Esophagus mucosa (tissue), 1 donor: ENCODE results near the gene LRCH3. TPM values are rescaled to one million over a fixed set of nuclear protein-coding genes. Genes with fewer than 3 reads are reported as not detected.

ENCODE experiments used
- ATAC-seq: fragments of 200-7000 bp; cut with Tn5 transposase; one replicate; pipeline ENCODE4 v1.9.1; 2020
- total RNA-seq: library from RNA; stranded (reverse); gene quantifications from one replicate; pipeline ENCODE4 v1.2.4, GENCODE V29; 2023
- donor health status: DM: yes; HTN: yes; CAD: no.

LRCH3 gene
- total RNA-seq = 20.8 TPM

DNA sequence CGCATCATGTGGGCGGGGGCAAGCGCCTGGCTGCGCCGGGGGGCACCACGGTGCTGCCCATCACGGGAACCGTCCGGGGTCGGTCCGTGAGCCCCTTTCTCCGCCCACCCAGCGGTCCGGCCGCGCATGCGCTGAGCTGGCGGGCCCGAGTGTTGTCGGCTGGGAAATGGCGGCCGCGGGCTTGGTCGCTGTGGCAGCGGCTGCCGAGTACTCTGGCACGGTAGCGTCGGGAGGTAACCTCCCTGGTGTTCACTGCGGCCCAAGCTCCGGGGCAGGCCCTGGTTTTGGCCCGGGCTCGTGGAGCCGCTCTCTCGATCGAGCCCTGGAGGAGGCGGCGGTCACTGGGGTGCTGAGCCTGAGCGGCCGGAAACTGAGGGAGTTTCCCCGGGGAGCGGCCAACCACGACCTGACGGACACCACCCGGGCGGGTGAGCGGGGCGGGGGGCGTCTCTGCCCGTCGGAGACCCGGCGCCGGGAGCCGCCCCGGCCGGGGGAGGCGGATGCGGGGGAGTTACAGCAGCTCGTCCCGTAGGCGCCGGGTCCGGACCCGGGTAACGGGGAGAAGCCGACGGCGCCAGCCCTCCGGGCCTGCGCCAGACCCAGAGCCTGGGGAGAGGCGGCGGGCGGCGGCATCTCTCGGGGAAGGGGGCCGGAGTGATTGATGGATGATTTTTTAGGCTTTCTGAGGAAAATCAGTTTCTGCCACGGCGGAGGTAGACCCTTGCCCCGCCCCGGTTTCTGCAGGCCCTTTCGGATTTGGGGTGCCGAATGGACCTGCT lies at the start of gene LRCH3:
Gene LRCH3, plus strand, starts transcription at position 142 of the 779 bp plus-strand sequence. Its CDS starts 25 bp downstream, at position 167.
- peak; percentile 73 for ATAC-seq

DNA sequence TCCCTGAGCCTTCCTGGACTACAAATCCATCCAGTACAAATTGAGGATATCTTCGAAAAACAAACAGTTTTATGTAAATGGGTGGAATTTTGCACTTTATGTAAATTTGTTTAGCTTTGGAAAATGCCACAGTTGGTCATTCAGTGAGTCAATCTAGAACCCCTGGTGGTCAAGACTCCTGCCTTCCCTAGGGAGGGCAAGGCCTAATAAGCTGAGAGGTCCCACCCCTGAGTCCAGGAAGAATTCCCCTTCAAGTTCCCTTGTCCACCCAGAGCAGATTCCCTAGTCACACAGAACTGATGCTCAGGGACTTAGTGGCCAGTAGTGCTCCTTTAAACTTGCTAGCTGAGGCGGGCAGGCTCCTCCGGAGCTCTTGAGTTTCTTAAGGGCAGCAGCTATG lies 48.3 kb upstream of the LRCH3 start:
- ATAC-seq = no peak

DNA sequence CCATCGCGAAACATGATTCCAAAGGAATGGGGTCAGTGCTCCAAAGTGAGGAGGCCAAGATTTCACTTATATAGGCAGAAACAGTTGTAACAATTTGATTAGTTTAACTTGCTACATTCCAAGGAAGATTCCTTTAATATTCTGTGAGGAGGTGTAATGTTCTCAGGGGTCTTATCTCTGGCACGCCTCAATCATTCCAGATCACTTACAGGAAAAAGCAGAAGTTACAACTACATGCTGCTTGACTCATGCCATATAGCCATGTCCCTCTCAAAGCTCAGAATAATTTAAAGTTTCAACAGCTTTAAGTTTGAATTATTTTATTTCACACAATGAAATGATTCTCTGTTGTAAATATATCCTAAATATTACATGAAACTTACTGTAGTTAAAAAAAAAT lies 44.8 kb upstream of the LRCH3 start:
- no peak for ATAC-seq

DNA sequence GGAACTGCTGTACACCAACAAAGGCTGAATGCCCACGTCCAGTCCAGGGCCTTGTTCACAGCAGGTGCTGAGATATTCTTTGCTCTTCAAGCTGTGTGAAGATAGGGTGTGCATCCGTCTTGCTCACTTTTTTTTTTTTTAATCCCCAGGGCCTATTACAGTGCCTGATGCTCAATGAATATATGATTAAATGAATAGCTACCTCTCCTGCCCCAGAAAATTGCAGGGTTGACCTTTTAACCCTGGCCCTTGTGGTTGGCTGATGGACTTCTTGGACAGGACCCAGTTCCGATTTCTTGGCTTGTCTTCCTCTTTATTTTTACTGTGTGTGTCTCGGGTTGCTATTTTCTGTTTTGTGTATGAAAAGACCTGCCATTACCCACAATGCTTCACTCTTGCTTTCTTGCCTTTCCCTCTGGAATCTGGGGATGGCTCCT lies 44.2 kb upstream of the LRCH3 start:
- no peak for ATAC-seq

DNA sequence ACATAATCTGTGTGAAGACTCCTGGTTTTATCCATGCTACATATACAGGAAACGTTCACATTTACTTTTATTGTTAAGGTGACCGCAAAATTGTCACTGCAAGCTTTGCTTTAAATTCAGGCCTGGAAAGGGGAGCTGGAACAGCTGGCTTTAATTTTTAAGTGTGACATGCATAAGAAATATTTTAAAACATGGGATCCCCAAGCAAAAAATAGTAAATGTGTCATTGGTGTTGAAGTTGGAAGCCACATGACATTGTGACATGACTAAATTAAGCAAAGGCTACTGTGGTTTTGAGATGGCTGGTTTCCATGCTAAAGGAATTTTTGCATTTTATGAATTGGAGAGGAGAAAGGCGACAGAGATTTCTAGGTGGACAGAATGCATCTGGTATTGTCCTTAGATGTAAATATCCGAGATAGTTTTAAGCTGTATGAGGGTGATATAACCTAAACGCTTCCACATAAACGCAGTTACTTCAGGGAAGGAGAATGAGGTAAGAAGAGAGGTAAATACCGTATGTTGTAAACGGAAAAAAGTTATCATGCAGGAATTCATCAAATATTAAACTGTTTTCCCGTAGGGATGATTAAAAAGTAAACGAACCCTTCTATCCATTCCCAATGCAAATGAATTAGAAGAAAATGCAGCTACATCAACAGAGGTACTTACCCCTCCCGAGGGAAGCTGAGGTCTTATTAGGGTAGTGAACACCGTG lies 42.3 kb upstream of the LRCH3 start:
- ATAC-seq = no peak

DNA sequence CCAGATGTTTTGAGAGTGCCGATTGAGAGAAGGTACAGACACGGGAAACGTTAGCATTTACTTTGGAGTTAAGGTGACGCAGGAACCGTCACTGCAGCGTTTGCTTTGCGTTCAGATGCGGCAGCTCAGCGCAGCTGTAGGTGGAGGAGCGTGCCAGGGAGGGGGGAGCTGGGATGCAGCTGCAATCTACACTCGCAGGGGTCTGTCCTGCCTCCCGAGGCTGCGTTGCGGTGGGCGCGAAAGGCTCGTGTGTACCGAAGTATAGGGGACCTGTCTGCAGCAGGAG lies 41.8 kb upstream of the LRCH3 start:
- peak; percentile 29 for ATAC-seq

DNA sequence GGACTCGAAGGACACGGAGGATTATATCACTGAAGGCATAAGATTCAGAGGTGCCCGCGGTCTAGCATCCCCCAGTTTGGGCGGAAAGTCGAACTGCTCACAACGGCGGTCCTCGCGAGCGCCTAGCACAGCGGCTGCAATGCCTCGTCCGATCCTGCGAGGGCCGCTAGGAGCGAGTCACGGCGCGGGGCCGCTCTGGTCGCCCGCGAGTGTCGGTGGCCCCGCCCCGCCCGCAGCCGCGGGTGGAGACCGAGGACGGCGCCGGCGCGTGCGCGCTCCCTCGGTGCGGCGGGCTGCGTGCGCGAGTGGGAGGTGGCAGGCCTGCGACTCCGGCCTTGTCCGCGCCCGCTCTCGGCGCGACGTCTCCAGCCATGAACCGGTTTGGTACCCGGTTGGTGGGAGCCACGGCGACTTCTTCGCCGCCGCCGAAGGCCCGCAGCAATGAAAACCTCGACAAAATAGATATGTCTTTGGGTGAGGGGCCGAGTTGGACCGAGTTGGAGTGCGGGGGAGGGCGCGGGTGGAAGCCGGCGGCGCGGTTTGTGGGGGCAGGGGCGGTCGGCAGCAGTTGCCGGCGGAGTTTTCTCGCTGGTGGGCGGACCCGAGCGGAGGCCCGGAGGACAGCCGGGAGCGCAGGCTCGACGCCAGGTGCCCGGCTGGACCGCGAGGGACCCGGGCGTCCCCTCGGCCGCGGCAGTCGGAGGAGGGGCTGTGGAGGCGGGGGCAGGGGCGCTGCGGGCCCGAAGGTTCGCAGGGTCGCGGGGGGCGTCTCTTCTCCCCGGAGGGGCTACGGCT lies 41.3 kb upstream of the LRCH3 start, which contains the start of gene FYTTD1:
Gene FYTTD1, plus strand, starts transcription at position 283 of the 795 bp plus-strand sequence. Its CDS starts 89 bp downstream, at position 372.
- peak; percentile 95 for ATAC-seq

DNA sequence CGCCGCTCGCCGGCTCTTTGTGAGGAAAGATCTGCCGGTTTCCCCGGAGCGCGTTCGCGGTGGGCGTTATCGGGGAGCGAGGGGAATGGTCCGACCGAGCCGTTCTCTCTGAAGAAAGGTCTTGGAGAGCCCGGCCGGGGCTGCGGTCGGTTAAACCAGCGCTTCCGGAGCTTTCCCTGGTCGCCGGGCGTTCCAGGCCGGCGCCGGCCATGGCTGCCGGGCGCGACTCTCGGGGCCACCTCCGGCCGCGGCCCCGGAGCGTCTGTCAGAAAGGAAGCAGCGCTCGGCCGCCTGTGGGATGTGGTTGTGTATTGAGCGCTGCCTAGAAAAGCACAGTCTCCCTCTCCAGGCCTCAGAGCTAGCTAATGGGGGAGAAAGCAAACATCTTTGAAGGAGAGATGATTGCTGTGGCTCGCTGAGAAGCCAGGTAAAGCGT lies 40.6 kb upstream of the LRCH3 start:
- peak; percentile 61 for ATAC-seq

DNA sequence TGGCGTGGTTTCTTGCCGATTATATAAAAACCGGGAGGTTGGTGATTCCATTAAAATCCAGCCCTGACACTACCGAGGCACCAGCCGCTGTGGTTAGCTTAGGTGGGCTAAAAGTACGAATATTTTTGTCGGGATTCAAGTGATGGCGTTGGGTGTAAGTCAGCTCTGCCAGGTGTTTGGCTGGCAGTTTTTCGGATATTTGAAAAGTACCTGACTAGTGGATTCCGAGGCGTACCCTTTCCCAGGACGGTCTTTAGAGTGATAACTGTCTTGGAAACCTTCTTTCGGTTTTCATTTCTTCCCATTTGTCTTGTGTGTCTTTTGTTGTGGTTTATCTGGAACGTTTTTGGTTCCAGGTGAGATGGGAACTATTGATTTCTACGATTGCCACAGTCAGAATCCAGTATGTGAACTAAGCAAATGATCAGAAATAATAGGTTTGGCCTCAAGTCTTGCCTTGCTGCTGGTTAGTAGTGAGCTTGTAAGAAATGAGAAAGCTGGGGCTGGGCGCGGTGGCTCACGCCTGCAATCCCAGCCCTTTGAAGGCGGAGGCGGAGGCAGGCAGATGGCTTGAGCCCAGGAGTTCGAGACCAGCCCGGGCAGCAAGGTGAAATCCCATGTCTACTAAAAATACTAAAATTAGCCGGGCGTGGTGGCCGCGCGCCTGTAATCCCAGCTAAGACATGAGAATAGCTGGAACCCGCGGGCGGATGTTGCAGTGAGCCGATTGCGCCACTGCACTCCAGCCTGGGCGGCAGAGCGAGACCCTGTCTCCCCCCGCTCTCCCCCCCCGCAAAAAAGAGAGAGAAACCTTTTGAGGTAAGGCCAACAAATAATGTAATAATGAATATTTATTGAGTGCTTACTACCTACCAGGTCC lies 40.0 kb upstream of the LRCH3 start:
- peak; percentile 12 for ATAC-seq

DNA sequence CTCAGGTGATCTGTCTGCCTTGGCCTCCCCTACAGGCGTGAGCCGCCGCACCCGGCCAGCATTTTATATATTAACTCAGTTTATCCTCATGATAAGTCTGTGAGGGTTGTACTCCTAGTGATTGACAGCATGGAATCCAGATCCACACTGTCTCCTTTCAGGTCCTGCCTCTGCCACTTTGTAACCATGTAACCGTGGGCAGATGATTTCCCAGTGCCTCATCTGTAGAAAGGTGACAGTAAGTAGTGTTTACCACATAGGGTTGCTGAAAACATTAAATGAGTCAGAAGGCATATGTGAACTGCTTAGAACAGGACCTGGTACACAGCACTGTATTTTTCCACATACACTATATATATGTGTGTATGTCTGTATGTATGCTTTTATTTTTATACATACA lies 38.9 kb upstream of the LRCH3 start:
- ATAC-seq = no peak

DNA sequence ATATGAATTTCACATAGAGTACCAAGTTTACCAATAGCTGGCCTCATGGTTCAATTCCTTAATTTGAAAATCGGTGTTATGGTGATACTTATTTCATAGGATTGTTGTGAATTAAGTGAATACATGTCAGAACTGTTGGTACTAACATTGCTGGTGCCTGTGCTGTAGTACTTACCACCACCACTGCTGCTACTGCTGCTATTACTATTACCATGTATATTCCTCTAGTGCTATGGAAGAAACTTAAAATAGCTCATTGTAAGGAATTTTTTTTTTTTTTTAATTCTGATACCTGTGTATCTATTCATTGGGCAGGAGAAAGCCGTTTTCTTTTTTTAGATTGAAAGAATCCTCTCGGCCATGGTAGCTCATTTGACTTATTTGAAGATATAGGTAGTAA lies 37.8 kb upstream of the LRCH3 start:
- ATAC-seq = no peak

DNA sequence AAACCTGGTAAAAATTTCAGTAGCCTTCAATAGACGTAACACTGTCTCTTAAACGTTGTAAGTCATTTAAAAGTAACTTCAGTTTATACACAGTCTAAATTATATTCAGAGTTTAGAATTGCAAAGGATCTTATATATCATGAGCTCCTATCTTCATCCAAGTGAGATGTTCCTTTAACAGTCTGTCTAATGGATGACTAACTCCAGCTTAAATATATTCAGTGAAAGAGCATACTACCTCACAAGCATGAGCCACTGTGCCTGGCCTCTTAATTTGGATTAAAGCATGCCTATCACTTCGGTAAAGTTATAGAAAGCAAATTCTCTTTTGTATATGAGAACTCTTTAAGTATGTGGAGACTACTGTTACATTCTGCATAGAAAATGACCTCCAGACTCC lies 34.4 kb upstream of the LRCH3 start:
- ATAC-seq = no peak

DNA sequence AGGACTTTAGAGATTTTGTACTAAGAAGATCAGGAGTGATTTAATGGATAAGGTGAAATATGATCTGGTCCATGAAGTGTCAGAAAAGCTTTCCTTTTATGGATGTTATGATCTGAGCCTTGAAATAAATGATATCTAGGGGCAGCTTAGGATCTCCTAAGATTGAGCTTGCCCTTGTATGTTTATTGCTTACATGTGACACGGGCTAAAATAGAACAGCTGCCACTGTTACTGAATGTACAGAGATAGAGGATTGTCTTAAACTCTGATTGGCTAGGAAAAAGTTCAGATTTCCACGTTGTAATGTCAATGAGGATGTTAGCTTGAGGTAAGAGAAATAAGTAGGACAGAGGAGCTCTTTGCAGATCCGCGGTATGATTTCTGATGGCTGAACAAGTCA lies 32.5 kb upstream of the LRCH3 start:
- no peak for ATAC-seq

DNA sequence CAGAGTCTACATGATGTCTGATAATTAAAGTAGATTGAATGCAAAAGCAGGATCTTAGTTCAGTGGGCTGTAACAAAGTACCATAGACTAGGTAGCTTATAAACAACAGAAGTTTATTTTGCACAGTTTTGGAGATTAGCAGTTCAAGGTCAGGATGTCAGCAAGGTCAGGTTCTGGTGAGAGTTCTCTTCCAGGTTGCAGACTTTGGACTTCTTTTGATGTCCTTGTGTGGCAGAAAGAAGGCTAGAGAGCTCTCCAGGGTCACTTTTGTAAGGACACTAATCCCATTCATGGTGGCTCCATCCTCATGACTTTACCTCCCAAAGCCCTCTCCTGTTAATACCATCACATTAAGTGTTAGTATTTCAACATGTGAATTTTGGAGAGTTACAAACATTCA lies 29.3 kb upstream of the LRCH3 start:
- ATAC-seq = no peak

DNA sequence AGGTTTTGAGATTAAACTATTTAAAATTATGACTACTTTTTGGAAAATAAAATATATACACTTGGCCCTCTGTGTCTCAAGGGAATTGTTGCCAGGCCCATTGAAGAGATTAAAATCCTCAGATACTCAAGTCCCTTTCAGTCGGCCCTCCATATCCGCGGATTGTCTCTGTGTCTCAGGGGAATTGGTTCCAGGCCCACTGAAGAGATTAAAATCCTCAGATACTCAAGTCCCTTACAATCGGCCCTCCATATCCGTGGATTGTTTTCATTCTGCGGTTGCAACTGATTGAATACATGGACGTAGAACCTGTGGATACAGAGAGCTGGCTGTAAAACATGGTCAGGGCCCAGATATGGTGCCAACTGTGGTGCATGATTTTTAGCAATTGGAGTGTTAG lies 15.7 kb upstream of the LRCH3 start:
- ATAC-seq = no peak

DNA sequence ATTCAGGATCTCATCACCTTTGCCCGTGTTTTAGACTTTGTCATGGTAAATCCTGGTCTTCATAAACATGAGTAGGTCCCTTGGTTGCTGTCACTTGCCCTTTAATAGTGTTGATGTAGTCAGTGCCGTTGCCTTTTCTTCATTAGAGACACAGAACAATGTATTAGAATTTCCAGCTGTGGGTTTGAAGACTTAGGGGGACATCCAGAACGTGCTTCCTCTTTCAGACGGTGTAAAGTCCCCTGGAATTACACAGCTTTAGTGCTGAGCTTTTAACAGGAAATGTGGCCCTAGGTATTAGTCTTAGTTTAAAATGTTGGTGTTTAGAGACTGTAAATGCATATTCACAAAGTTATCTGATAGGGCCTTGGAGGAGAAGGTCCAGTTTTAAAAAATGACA lies 8.8 kb upstream of the LRCH3 start:
- ATAC-seq = no peak

DNA sequence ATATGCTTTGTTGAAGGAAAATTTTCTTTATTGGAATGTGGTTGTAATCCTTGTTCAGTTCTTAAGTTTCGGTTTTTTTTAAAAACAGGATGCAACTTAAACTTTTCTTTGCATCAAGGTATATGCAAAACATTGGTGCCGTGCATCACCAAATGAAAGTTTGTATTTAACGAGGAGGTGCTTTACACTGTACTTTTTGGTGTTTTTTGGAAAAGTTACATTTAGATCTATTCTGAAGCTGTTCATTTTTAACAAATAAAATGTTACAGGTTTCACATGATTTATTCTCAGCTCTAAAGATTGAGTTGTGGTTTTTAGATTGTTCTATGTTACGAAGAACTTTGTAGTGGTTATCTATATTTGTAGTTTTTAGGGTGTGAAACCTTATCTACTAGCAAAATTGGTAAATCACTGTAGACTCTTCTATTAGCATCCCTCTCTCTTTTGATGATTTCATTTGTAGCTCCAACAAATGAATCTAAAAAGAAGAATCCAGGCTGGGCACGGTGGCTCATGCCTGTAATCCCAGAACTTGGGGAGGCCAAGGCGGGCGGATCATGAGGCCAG lies 7.0 kb upstream of the LRCH3 start:
- ATAC-seq = no peak

DNA sequence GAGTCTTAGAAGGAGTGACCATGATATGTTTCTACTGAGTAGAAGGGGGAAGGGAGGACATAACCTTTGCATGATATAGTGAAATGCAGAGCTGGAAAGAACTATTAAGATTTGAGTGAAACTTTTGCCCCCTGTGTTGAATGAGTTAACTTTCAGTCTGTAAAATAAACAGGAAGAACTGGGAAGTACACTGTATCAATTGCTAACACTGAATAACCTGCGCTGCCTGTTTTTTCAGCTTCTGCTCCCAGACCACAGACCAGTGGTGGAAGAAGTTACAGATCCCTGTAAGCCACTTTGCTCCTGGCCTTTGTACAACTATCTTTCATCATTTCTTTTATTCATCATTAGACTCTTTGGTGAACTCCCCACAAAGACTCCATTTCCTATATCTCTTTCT lies 3.6 kb upstream of the LRCH3 start:
- ATAC-seq = peak; percentile 68

DNA sequence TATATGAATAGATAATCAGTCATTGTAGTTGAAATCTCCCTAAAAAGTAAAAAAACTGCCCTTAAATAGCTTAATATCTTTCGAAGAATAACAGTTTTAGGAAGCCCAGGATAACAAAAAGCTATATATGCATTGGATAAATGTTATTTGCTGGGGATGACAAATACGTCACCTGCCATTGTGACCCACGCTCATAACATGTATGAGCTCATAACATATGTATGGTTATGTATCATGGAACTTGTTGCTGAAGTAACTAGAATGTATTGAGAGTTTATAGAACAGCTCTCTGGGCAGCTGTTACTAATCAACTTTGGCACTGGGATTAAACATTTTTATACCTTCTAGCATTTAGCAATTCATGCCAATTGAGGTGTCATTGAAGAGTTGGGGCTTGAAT lies 1.7 kb upstream of the LRCH3 start:
- no peak for ATAC-seq

DNA sequence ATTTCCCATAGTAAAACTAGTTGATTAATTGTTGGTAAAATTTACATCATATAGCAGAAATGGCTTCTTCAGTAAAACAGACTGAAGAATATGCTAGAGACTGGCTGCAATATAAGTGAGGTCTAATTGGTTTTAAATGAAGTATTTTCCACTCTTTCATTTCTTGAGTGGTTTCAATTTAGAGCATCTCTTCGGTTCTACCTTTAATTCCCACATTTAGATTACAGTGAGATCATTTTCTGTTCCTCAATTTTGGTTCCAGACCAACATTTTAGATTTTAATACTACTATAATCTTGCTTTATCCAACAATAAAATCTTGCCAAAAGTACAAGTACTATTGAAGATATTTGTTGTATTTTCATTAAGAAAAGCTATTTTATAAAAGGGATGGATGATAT lies 1.0 kb upstream of the LRCH3 start:
- no peak for ATAC-seq

DNA sequence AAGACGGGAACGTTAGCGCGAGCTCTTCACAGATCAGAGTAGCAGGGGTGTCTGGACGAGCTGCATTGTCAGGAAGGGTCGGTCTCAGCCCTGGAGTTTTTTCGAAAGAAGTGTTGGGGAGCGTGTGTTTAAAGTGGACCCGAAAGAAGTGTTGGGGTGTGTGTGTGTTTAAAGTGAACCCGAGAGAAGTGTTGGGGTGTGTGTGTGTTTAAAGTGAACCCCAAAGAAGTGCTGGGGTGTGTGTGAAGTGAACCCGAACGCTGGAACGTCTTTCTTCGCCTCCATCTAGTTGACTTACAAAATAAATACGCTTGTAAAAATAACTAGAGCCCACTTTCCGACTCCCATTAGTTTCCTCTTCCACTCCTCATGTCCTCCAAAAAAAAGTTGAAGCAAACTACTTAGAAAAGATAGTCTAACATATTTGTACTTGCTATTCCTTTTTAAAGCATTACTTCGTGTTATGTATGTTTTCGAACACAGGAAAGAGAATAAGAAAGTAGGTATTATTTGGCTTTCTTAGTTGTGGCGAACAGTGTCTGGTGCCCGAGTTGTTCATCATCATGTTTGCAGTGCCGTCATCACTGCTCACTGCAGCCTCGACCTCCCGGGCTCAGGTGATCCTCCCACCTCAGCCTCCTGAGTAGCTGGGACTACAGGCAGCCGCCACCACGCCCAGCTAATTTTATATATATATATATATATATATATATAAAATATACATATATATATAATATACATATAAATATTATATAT lies 1.0 kb downstream of the LRCH3 start:
- ATAC-seq = peak; percentile 30
